ENCODE measurements around the gene OR6B3.
"Not testable (repeated sequence)": the region's sequence is repeated elsewhere in the genome, so short reads cannot be mapped to it uniquely, and the experiment has no call there.

Gene OR6B3

GRCh38 chr2:240056678-240057077, 3.4 kb upstream of the OR6B3 start:
- Mint-ChIP-seq H3K9me3 (no peaks in the 10 kb centered on the region), H3K4me3 (no peak overlapping the region), H3K27me3 (peaks cover 32% of the 10 kb centered on the region), H3K36me3 (ENCODE audit: low read depth) (no peaks in the 10 kb centered on the region), H3K27ac (no peak overlapping the region), H3K4me1 (no peaks in the 10 kb centered on the region)
- DNase-seq (no peak), ATAC-seq (no peak)

- ATAC-seq, result no peak
These were observed 2.0 kb upstream of the OR6B3 start for GRCh38 chr2:240055177-240055917.

GRCh38 chr2:240052524-240052923, 797 bp downstream of the OR6B3 start:
- no peak overlapping the region for H3K27ac Mint-ChIP-seq
- no peak overlapping the region for H3K4me3 Mint-ChIP-seq
- ATAC-seq, result no peak
- no peak for DNase-seq
- no peaks in the 10 kb centered on the region for H3K4me1 Mint-ChIP-seq
- H3K36me3 Mint-ChIP-seq (ENCODE audit: low read depth), result no peaks in the 10 kb centered on the region
- peaks cover 40% of the 10 kb centered on the region for H3K27me3 Mint-ChIP-seq
- no peaks in the 10 kb centered on the region for H3K9me3 Mint-ChIP-seq

More at GRCh38 chr2:240055177-240055917, 2.0 kb upstream of the OR6B3 start:
- no peak overlapping the region for H3K4me3 Mint-ChIP-seq
- no peak overlapping the region for H3K27ac Mint-ChIP-seq
- peaks cover 32% of the 10 kb centered on the region for H3K27me3 Mint-ChIP-seq
- H3K9me3 Mint-ChIP-seq, result no peaks in the 10 kb centered on the region
- H3K36me3 Mint-ChIP-seq (ENCODE audit: low read depth), result no peaks in the 10 kb centered on the region
- DNase-seq, result no peak
- no peaks in the 10 kb centered on the region for H3K4me1 Mint-ChIP-seq

- Mint-ChIP-seq H3K4me3 (no peak overlapping the region), H3K36me3 (ENCODE audit: low read depth) (no peaks in the 10 kb centered on the region), H3K9me3 (no peaks in the 10 kb centered on the region), H3K27ac (no peak overlapping the region), H3K4me1 (no peaks in the 10 kb centered on the region), H3K27me3 (peaks cover 40% of the 10 kb centered on the region)
- DNase-seq (no peak), ATAC-seq (no peak)
These were observed 1.6 kb downstream of the OR6B3 start for GRCh38 chr2:240051697-240052096.

GRCh38 chr2:240050278-240050677, 3.0 kb downstream of the OR6B3 start:
- no peaks in the 10 kb centered on the region for H3K36me3 Mint-ChIP-seq (ENCODE audit: low read depth)

GRCh38 chr2:240048237-240048636, 5.1 kb downstream of the OR6B3 start:
- Mint-ChIP-seq H3K27me3 (peaks cover 28% of the 10 kb centered on the region), H3K4me3 (no peak overlapping the region), H3K4me1 (no peaks in the 10 kb centered on the region), H3K9me3 (no peaks in the 10 kb centered on the region), H3K27ac (no peak overlapping the region), H3K36me3 (ENCODE audit: low read depth) (no peaks in the 10 kb centered on the region)
- DNase-seq, result no peak
- no peak for ATAC-seq

More at GRCh38 chr2:240050278-240050677, 3.0 kb downstream of the OR6B3 start:
- Mint-ChIP-seq H3K9me3 (no peaks in the 10 kb centered on the region), H3K27me3 (peaks cover 32% of the 10 kb centered on the region), H3K4me1 (no peaks in the 10 kb centered on the region), H3K4me3 (no peak overlapping the region), H3K27ac (no peak overlapping the region)
- DNase-seq (no peak), ATAC-seq (no peak)

- no peaks in the 10 kb centered on the region for H3K9me3 Mint-ChIP-seq
- no peak overlapping the region for H3K4me3 Mint-ChIP-seq
- DNase-seq, result no peak
- no peak overlapping the region for H3K27ac Mint-ChIP-seq
- no peaks in the 10 kb centered on the region for H3K4me1 Mint-ChIP-seq
- H3K36me3 Mint-ChIP-seq (ENCODE audit: low read depth), result no peaks in the 10 kb centered on the region
- no peak for ATAC-seq
- peaks cover 30% of the 10 kb centered on the region for H3K27me3 Mint-ChIP-seq
These were observed 8.2 kb downstream of the OR6B3 start for GRCh38 chr2:240045098-240045497.

- DNase-seq; ATAC-seq; H3K4me3 Mint-ChIP-seq; H3K36me3 Mint-ChIP-seq (ENCODE audit: low read depth); H3K4me1 Mint-ChIP-seq; H3K27ac Mint-ChIP-seq; H3K9me3 Mint-ChIP-seq: not testable (repeated sequence)
- peaks cover 27% of the 10 kb centered on the region for H3K27me3 Mint-ChIP-seq
These were observed 9.2 kb downstream of the OR6B3 start for GRCh38 chr2:240044096-240044495.

GRCh38 chr2:240043279-240043989, 9.9 kb downstream of the OR6B3 start:
- Mint-ChIP-seq H3K4me3 (no peak overlapping the region), H3K9me3 (no peaks in the 10 kb centered on the region), H3K27ac (no peak overlapping the region), H3K36me3 (ENCODE audit: low read depth) (no peaks in the 10 kb centered on the region), H3K27me3 (peaks cover 22% of the 10 kb centered on the region), H3K4me1 (no peaks in the 10 kb centered on the region)
- ATAC-seq (no peak), DNase-seq (no peak)

GRCh38 chr2:240042740-240043139, 10.6 kb downstream of the OR6B3 start:
- no peaks in the 10 kb centered on the region for H3K4me1 Mint-ChIP-seq
- no peak overlapping the region for H3K27ac Mint-ChIP-seq
- no peaks in the 10 kb centered on the region for H3K9me3 Mint-ChIP-seq
- DNase-seq, result no peak
- H3K36me3 Mint-ChIP-seq (ENCODE audit: low read depth), result no peaks in the 10 kb centered on the region
- no peak for ATAC-seq
- H3K4me3 Mint-ChIP-seq, result no peak overlapping the region
- H3K27me3 Mint-ChIP-seq, result peaks cover 19% of the 10 kb centered on the region

- Mint-ChIP-seq H3K27me3 (peaks cover 24% of the 10 kb centered on the region), H3K27ac (no peak overlapping the region), H3K9me3 (no peaks in the 10 kb centered on the region), H3K36me3 (ENCODE audit: low read depth) (no peaks in the 10 kb centered on the region), H3K4me3 (no peak overlapping the region), H3K4me1 (no peaks in the 10 kb centered on the region)
- no peak for ATAC-seq
- no peak for DNase-seq
These were observed 12.0 kb downstream of the OR6B3 start for GRCh38 chr2:240041363-240041762.

- no peak overlapping the region for H3K27ac Mint-ChIP-seq
- H3K27me3 Mint-ChIP-seq, result peaks cover 31% of the 10 kb centered on the region
- no peaks in the 10 kb centered on the region for H3K9me3 Mint-ChIP-seq
- no peak overlapping the region for H3K4me3 Mint-ChIP-seq
- H3K4me1 Mint-ChIP-seq, result no peaks in the 10 kb centered on the region
- no peaks in the 10 kb centered on the region for H3K36me3 Mint-ChIP-seq (ENCODE audit: low read depth)
- ATAC-seq (no peak), DNase-seq (no peak)
These were observed 16.0 kb downstream of the OR6B3 start for GRCh38 chr2:240037358-240037757.

- Mint-ChIP-seq H3K27me3 (peaks cover 36% of the 10 kb centered on the region), H3K9me3 (no peaks in the 10 kb centered on the region), H3K36me3 (ENCODE audit: low read depth) (no peaks in the 10 kb centered on the region)
These were observed 20.0 kb downstream of the OR6B3 start for GRCh38 chr2:240033330-240033678.

GRCh38 chr2:240032406-240033329, 20.7 kb downstream of the OR6B3 start:
- DNase-seq (no peak), ATAC-seq (no peak)
- no peaks in the 10 kb centered on the region for H3K9me3 Mint-ChIP-seq
- H3K27ac Mint-ChIP-seq, result no peak overlapping the region
- H3K4me1 Mint-ChIP-seq, result no peaks in the 10 kb centered on the region
- H3K27me3 Mint-ChIP-seq, result peaks cover 36% of the 10 kb centered on the region
- H3K36me3 Mint-ChIP-seq (ENCODE audit: low read depth), result no peaks in the 10 kb centered on the region
- no peak overlapping the region for H3K4me3 Mint-ChIP-seq

More at GRCh38 chr2:240033330-240033678, 20.0 kb downstream of the OR6B3 start:
- ATAC-seq, result no peak
- Mint-ChIP-seq H3K27ac (no peak overlapping the region), H3K4me3 (no peak overlapping the region), H3K4me1 (no peaks in the 10 kb centered on the region)
- no peak for DNase-seq

Measured in activated naive CD8-positive, alpha-beta T cell treated with anti-CD3 and anti-CD28 coated beads, Interleukin-2, amount 50 U/mL, for 24 hours (primary cell).